ENCODE measurements around the gene SMIM24. TPM values are rescaled to one million over a fixed set of nuclear protein-coding genes. Genes with fewer than 3 reads are reported as not detected.
A peak's percentile ranks its signal among the peaks of the same experiment; 100 is the strongest.

The SMIM24 gene
- total and polyA plus RNA-seq, 2 donors, result not detected

GRCh38 chr19:3520166-3521103 is 40.1 kb upstream of the SMIM24 start:
- H3K4me3 ChIP-seq (ENCODE audit: low read depth, low read length), result no peak overlapping the region
- no peak overlapping the region for H3K27ac ChIP-seq (ENCODE audit: low read depth)
- H3K4me1 ChIP-seq (ENCODE audit: insufficient read depth), result no peaks in the 10 kb centered on the region
- H3K36me3 ChIP-seq (ENCODE audit: insufficient read depth), result no peaks in the 10 kb centered on the region
- DNase-seq (ENCODE audit: extremely low spot score), result peak; percentile 47
- 84% methylated on average over 37 of the region's 37 CpGs for WGBS

- no peaks in the 10 kb centered on the region for H3K4me1 ChIP-seq (ENCODE audit: insufficient read depth)
- DNase-seq (ENCODE audit: extremely low spot score), result no peak
- no peak overlapping the region for H3K4me3 ChIP-seq (ENCODE audit: low read depth, low read length)
- H3K36me3 ChIP-seq (ENCODE audit: insufficient read depth), result no peaks in the 10 kb centered on the region
- WGBS, result 89% methylated on average over 18 of the region's 18 CpGs
- H3K27ac ChIP-seq (ENCODE audit: low read depth), result no peak overlapping the region
Observed at GRCh38 chr19:3519126-3519525, 38.8 kb upstream of the SMIM24 start.

- Histone ChIP-seq H3K27ac (ENCODE audit: low read depth) (no peak overlapping the region), H3K4me1 (ENCODE audit: insufficient read depth) (no peaks in the 10 kb centered on the region), H3K36me3 (ENCODE audit: insufficient read depth) (no peaks in the 10 kb centered on the region), H3K4me3 (ENCODE audit: low read depth, low read length) (no peak overlapping the region)
- 75% methylated on average over 2 of the region's 2 CpGs for WGBS
- DNase-seq (ENCODE audit: extremely low spot score), result no peak
Observed at GRCh38 chr19:3518659-3519058, 38.3 kb upstream of the SMIM24 start.

- Histone ChIP-seq H3K27ac (ENCODE audit: low read depth) (no peak overlapping the region), H3K4me3 (ENCODE audit: low read depth, low read length) (no peak overlapping the region), H3K36me3 (ENCODE audit: insufficient read depth) (no peaks in the 10 kb centered on the region), H3K4me1 (ENCODE audit: insufficient read depth) (no peaks in the 10 kb centered on the region)
- no peak for DNase-seq (ENCODE audit: extremely low spot score)
- 84% methylated on average over 10 of the region's 10 CpGs for WGBS
Observed at GRCh38 chr19:3518255-3518654, 37.9 kb upstream of the SMIM24 start.

GRCh38 chr19:3517638-3518037 is 37.3 kb upstream of the SMIM24 start:
- Histone ChIP-seq H3K4me1 (ENCODE audit: insufficient read depth) (no peaks in the 10 kb centered on the region), H3K4me3 (ENCODE audit: low read depth, low read length) (no peak overlapping the region), H3K36me3 (ENCODE audit: insufficient read depth) (no peaks in the 10 kb centered on the region), H3K27ac (ENCODE audit: low read depth) (no peak overlapping the region)
- WGBS, result 93% methylated on average over 2 of the region's 2 CpGs
- no peak for DNase-seq (ENCODE audit: extremely low spot score)

- WGBS, result 74% methylated on average over 15 of the region's 15 CpGs
- Histone ChIP-seq H3K4me3 (ENCODE audit: low read depth, low read length) (no peak overlapping the region), H3K36me3 (ENCODE audit: insufficient read depth) (no peaks in the 10 kb centered on the region), H3K27ac (ENCODE audit: low read depth) (no peak overlapping the region), H3K4me1 (ENCODE audit: insufficient read depth) (no peaks in the 10 kb centered on the region)
- no peak for DNase-seq (ENCODE audit: extremely low spot score)
Observed at GRCh38 chr19:3516675-3517207, 36.4 kb upstream of the SMIM24 start.

- Histone ChIP-seq H3K27ac (ENCODE audit: low read depth) (no peak overlapping the region), H3K4me1 (ENCODE audit: insufficient read depth) (no peaks in the 10 kb centered on the region), H3K36me3 (ENCODE audit: insufficient read depth) (no peaks in the 10 kb centered on the region), H3K4me3 (ENCODE audit: low read depth, low read length) (no peak overlapping the region)
- DNase-seq (ENCODE audit: extremely low spot score), result no peak
- WGBS, result 69% methylated on average over 15 of the region's 15 CpGs
Observed at GRCh38 chr19:3515891-3516422, 35.6 kb upstream of the SMIM24 start.

GRCh38 chr19:3514930-3515329 is 34.6 kb upstream of the SMIM24 start:
- Histone ChIP-seq H3K27ac (ENCODE audit: low read depth) (no peak overlapping the region), H3K36me3 (ENCODE audit: insufficient read depth) (no peaks in the 10 kb centered on the region), H3K4me3 (ENCODE audit: low read depth, low read length) (no peak overlapping the region), H3K4me1 (ENCODE audit: insufficient read depth) (no peaks in the 10 kb centered on the region)
- no peak for DNase-seq (ENCODE audit: extremely low spot score)
- 75% methylated on average over 12 of the region's 12 CpGs for WGBS

GRCh38 chr19:3513229-3514140 is 33.2 kb upstream of the SMIM24 start:
- Histone ChIP-seq H3K36me3 (ENCODE audit: insufficient read depth) (no peaks in the 10 kb centered on the region), H3K4me1 (ENCODE audit: insufficient read depth) (no peaks in the 10 kb centered on the region), H3K27ac (ENCODE audit: low read depth) (no peak overlapping the region), H3K4me3 (ENCODE audit: low read depth, low read length) (no peak overlapping the region)
- DNase-seq (ENCODE audit: extremely low spot score), result no peak
- WGBS, result 84% methylated on average over 23 of the region's 23 CpGs

- no peak overlapping the region for H3K27ac ChIP-seq (ENCODE audit: low read depth)
- no peaks in the 10 kb centered on the region for H3K4me1 ChIP-seq (ENCODE audit: insufficient read depth)
- H3K4me3 ChIP-seq (ENCODE audit: low read depth, low read length), result no peak overlapping the region
- DNase-seq (ENCODE audit: extremely low spot score), result no peak
- H3K36me3 ChIP-seq (ENCODE audit: insufficient read depth), result no peaks in the 10 kb centered on the region
- 88% methylated on average over 17 of the region's 17 CpGs for WGBS
Observed at GRCh38 chr19:3512562-3513228, 32.4 kb upstream of the SMIM24 start.

GRCh38 chr19:3511506-3512251 is 31.4 kb upstream of the SMIM24 start:
- WGBS, result 82% methylated on average over 26 of the region's 26 CpGs
- no peak for DNase-seq (ENCODE audit: extremely low spot score)
- Histone ChIP-seq H3K4me1 (ENCODE audit: insufficient read depth) (no peaks in the 10 kb centered on the region), H3K4me3 (ENCODE audit: low read depth, low read length) (no peak overlapping the region), H3K36me3 (ENCODE audit: insufficient read depth) (no peaks in the 10 kb centered on the region), H3K27ac (ENCODE audit: low read depth) (no peak overlapping the region)

GRCh38 chr19:3510727-3511126 is 30.4 kb upstream of the SMIM24 start:
- no peak overlapping the region for H3K27ac ChIP-seq (ENCODE audit: low read depth)
- no peak for DNase-seq (ENCODE audit: extremely low spot score)
- no peaks in the 10 kb centered on the region for H3K36me3 ChIP-seq (ENCODE audit: insufficient read depth)
- 86% methylated on average over 22 of the region's 22 CpGs for WGBS
- no peak overlapping the region for H3K4me3 ChIP-seq (ENCODE audit: low read depth, low read length)
- no peaks in the 10 kb centered on the region for H3K4me1 ChIP-seq (ENCODE audit: insufficient read depth)

All from urinary bladder (tissue), 4 donors.